SK-N-SH (cell line): ENCODE measurements around the gene MTIF2.

Source experiments
- CHD2 ChIP-seq: fragments of 150-350 bp; IDR thresholded peaks from 2 replicates; pipeline ENCODE4 v1.6.1; 2018; ENCODE audit warnings: low read length; ENCODE audit not compliant: partially characterized antibody
- CTCF ChIP-seq: fragments of 200-600 bp; sonication (generic); IDR thresholded peaks from 2 replicates; pipeline ENCODE4 v1.6.1; 2017; ENCODE audit warnings: antibody characterized with exemption, mild to moderate bottlenecking, moderate library complexity
- EP300 ChIP-seq, 2 experiments: IDR thresholded peaks; 2 replicates each; pipeline versions ENCODE4 v1.4.0 to v1.6.1; 2012; ENCODE audit warnings: borderline replicate concordance in 1 of 2, low read depth in 1 of 2, low read length in 1 of 2
- EZH2phosphoT487 ChIP-seq: fragments of 200-600 bp; sonication (generic); IDR thresholded peaks from 2 replicates; pipeline ENCODE4 v1.6.1; 2017; ENCODE audit warnings: low read depth, mixed run types, mild to moderate bottlenecking, antibody characterized with exemption, moderate library complexity, borderline replicate concordance
- POLR2AphosphoS5 ChIP-seq: IDR thresholded peaks from 2 replicates; pipeline ENCODE4 v1.6.1; 2012; ENCODE audit warnings: low read depth, low read length
- RAD21 ChIP-seq: IDR thresholded peaks from 2 replicates; pipeline ENCODE4 v1.6.1; 2012; ENCODE audit warnings: mild to moderate bottlenecking, low read length
- RCOR1 ChIP-seq: fragments of 150-350 bp; IDR thresholded peaks from 2 replicates; pipeline ENCODE4 v1.6.1; 2017; ENCODE audit warnings: antibody characterized with exemption, low read length
- REST ChIP-seq: IDR thresholded peaks from 2 replicates; pipeline ENCODE4 v1.6.1; 2012; ENCODE audit warnings: mild to moderate bottlenecking, low read depth, low read length, moderate library complexity
- RXRA ChIP-seq: IDR thresholded peaks from 2 replicates; pipeline ENCODE4 v1.4.0; 2012; ENCODE audit warnings: low read depth, mild to moderate bottlenecking, borderline replicate concordance
- TAF1 ChIP-seq: IDR thresholded peaks from 2 replicates; pipeline ENCODE4 v1.6.1; 2012; ENCODE audit warnings: low read depth, mild to moderate bottlenecking, low read length, moderate library complexity, borderline replicate concordance

GRCh38 chr2:55232084-55232862, 36.8 kb downstream of the MTIF2 start, which contains the start of the genes CLHC1 and RPS27A:
- peak; percentile 61 for TF ChIP-seq CHD2
- TF ChIP-seq REST: no peak; the same call in 1 of the 2 replicates
- TF ChIP-seq EZH2phosphoT487: no peak
- TF ChIP-seq CTCF: no peak
- no peak for TF ChIP-seq RXRA
- peak; percentile 93 for TF ChIP-seq POLR2AphosphoS5
- no peak for TF ChIP-seq RCOR1
- TF ChIP-seq TAF1: peak; percentile 93; the same call in 1 of the 2 replicates
- TF ChIP-seq RAD21: no peak
- no peak for TF ChIP-seq EP300 (IDR thresholded peaks at IDR 0.05; ENCODE audit: borderline replicate concordance in 1 of 2, low read depth in 1 of 2, low read length in 1 of 2)
